ENCODE results near the gene AP1M1.

GRCh38 chr19:16261584-16262368 is 64.1 kb downstream of the AP1M1 start:
- no peak for TF ChIP-seq EZH2 (IDR thresholded peaks at IDR 0.05; ENCODE audit: borderline replicate concordance)
- TF ChIP-seq, protein P1, sequence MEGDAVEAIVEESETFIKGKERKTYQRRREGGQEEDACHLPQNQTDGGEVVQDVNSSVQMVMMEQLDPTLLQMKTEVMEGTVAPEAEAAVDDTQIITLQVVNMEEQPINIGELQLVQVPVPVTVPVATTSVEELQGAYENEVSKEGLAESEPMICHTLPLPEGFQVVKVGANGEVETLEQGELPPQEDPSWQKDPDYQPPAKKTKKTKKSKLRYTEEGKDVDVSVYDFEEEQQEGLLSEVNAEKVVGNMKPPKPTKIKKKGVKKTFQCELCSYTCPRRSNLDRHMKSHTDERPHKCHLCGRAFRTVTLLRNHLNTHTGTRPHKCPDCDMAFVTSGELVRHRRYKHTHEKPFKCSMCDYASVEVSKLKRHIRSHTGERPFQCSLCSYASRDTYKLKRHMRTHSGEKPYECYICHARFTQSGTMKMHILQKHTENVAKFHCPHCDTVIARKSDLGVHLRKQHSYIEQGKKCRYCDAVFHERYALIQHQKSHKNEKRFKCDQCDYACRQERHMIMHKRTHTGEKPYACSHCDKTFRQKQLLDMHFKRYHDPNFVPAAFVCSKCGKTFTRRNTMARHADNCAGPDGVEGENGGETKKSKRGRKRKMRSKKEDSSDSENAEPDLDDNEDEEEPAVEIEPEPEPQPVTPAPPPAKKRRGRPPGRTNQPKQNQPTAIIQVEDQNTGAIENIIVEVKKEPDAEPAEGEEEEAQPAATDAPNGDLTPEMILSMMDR (IDR thresholded peaks at IDR 0.05; ENCODE audit: poor library complexity): no peak

Measured in hepatocyte (in vitro differentiated cells).